ENCODE results near the gene RTBDN. TPM values are rescaled to one million over a fixed set of nuclear protein-coding genes. Genes with fewer than 3 reads are reported as not detected.

RTBDN gene
- total RNA-seq, 1 donor from 2014 or later = not detected

Small RNA genes lying within 50 kb of the gene (microRNA-seq; reads per million reads assigned to microRNA genes)
- gene MIR5684 (not detected), gene MIR6794 (not detected)

Other genes starting within 250 kb of the RTBDN start
- 5.1 TPM for gene ZNF490, start 223.8 kb downstream of the RTBDN start, total RNA-seq
- 14.8 TPM for gene ZNF791, start 223.7 kb downstream of the RTBDN start, total RNA-seq
- 20.6 TPM for gene MAN2B1, start 167.8 kb downstream of the RTBDN start, total RNA-seq
- gene WDR83, start 167.8 kb downstream of the RTBDN start, total RNA-seq = 10.0 TPM
- gene DHPS, start 152.7 kb downstream of the RTBDN start, total RNA-seq = 49.0 TPM
- gene GNG14, start 146.6 kb downstream of the RTBDN start, total RNA-seq = not detected
- 2.2 TPM for gene FBXW9, start 137.9 kb downstream of the RTBDN start, total RNA-seq
- gene TNPO2, start 110.6 kb downstream of the RTBDN start, total RNA-seq = 50.4 TPM
- 111 TPM for gene TRIR, start 99.9 kb downstream of the RTBDN start, total RNA-seq
- gene GET3, start 97.1 kb downstream of the RTBDN start, total RNA-seq = 58.4 TPM
- not detected for gene BEST2, start 82.8 kb downstream of the RTBDN start, total RNA-seq
- 101 TPM for gene HOOK2, start 59.0 kb downstream of the RTBDN start, total RNA-seq
- 97.7 TPM for gene JUNB, start 43.1 kb downstream of the RTBDN start, total RNA-seq
- 595 TPM for gene PRDX2, start 32.8 kb downstream of the RTBDN start, total RNA-seq
- gene THSD8, start 32.5 kb downstream of the RTBDN start, total RNA-seq = 0.94 TPM
- 4.4 TPM for gene RNASEH2A, start 28.0 kb downstream of the RTBDN start, total RNA-seq
- gene MAST1, start 3.9 kb upstream of the RTBDN start, total RNA-seq = 0.65 TPM
- gene DNASE2, start 46.9 kb upstream of the RTBDN start, total RNA-seq = 21.3 TPM
- 0.38 TPM for gene KLF1, start 52.6 kb upstream of the RTBDN start, total RNA-seq
- gene GCDH, start 56.6 kb upstream of the RTBDN start, total RNA-seq = 33.2 TPM
- gene SYCE2, start 84.7 kb upstream of the RTBDN start, total RNA-seq = not detected
- 36.3 TPM for gene FARSA, start 99.1 kb upstream of the RTBDN start, total RNA-seq
- 412 TPM for gene CALR, start 104.0 kb upstream of the RTBDN start, total RNA-seq
- gene RAD23A, start 111.3 kb upstream of the RTBDN start, total RNA-seq = 143 TPM
- gene GADD45GIP1, start 122.6 kb upstream of the RTBDN start, total RNA-seq = 23.5 TPM
- 11.4 TPM for gene DAND5, start 135.0 kb upstream of the RTBDN start, total RNA-seq
- 123 TPM for gene NFIX, start 160.9 kb upstream of the RTBDN start, total RNA-seq

Data from cardiac septum (tissue), 1 donor.